Esophagus muscularis mucosa (tissue), 4 donors: Measurements from ENCODE around the gene CACYBP.

Experiments
- CTCF ChIP-seq, 3 experiments: fragments of 200-600 bp in 2 of 3; fragments of 450-650 bp in 1 of 3; sonication (generic) in 2 of 3; IDR thresholded peaks; one replicate each; pipeline ENCODE4 v1.5.1; 2017 to 2019; ENCODE audit warnings: antibody characterized with exemption in 3 of 3, mild to moderate bottlenecking in 2 of 3, moderate library complexity in 1 of 3
- EP300 ChIP-seq: sonication (generic); formaldehyde crosslinking; IDR thresholded peaks from one replicate; pipeline ENCODE4 v1.6.1; 2017; ENCODE audit warnings: antibody characterized with exemption
- POLR2A ChIP-seq: fragments of 450-650 bp; IDR thresholded peaks from one replicate; pipeline ENCODE4 v1.6.1; 2017; ENCODE audit warnings: antibody characterized with exemption, moderate library complexity, mild to moderate bottlenecking, low read depth
- POLR2AphosphoS5 ChIP-seq, 2 donors: sonication (generic); formaldehyde crosslinking; IDR thresholded peaks; one replicate each; pipeline ENCODE4 v1.6.1; 2017; ENCODE audit warnings: antibody characterized with exemption in 2 of 2

GRCh38 chr1:174964261-174964971, 35.3 kb upstream of the CACYBP start:
- TF ChIP-seq CTCF (IDR thresholded peaks at IDR 0.05) (no peak), POLR2AphosphoS5 (IDR thresholded peaks at IDR 0.05) (peak in 1 of 2 donors; percentile 5), EP300 (no peak), POLR2A (no peak)
